ENCODE results near the gene GRB2. TPM values are rescaled to one million over a fixed set of nuclear protein-coding genes. Genes with fewer than 3 reads are reported as not detected.
"Not testable (repeated sequence)": the region's sequence is repeated elsewhere in the genome, so short reads cannot be mapped to it uniquely, and the experiment has no call there.

The GRB2 gene
- total RNA-seq: 61.8 to 67.8 TPM (median 66.3 TPM) in 3 replicates

- peak within 1 kb of the TSS; percentile 96 for H3K27ac Mint-ChIP-seq
- TF ChIP-seq, protein P1, sequence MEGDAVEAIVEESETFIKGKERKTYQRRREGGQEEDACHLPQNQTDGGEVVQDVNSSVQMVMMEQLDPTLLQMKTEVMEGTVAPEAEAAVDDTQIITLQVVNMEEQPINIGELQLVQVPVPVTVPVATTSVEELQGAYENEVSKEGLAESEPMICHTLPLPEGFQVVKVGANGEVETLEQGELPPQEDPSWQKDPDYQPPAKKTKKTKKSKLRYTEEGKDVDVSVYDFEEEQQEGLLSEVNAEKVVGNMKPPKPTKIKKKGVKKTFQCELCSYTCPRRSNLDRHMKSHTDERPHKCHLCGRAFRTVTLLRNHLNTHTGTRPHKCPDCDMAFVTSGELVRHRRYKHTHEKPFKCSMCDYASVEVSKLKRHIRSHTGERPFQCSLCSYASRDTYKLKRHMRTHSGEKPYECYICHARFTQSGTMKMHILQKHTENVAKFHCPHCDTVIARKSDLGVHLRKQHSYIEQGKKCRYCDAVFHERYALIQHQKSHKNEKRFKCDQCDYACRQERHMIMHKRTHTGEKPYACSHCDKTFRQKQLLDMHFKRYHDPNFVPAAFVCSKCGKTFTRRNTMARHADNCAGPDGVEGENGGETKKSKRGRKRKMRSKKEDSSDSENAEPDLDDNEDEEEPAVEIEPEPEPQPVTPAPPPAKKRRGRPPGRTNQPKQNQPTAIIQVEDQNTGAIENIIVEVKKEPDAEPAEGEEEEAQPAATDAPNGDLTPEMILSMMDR (IDR thresholded peaks at IDR 0.05; ENCODE audit: unreplicated experiment): no peak
These were observed at the start of gene GRB2 for GRCh38 chr17:75405365-75406221. Gene GRB2, minus strand, starts transcription at chr17:75405678. Its CDS starts 12,050 bp downstream, at chr17:75393628.

GRCh38 chr17:75454672-75455071 lies 49.2 kb upstream of the GRB2 start:
- H3K9me3 Mint-ChIP-seq; DNase-seq (ENCODE audit: low spot score in 2 of 2, unreplicated experiment in 2 of 2); H3K27me3 Mint-ChIP-seq (ENCODE audit: low read depth); H3K4me3 Mint-ChIP-seq; H3K36me3 Mint-ChIP-seq: not testable (repeated sequence)
- peak overlapping the region; percentile 9 for H3K27ac Mint-ChIP-seq
- H3K4me1 Mint-ChIP-seq: peaks cover 30% of the 10 kb centered on the region

More at GRCh38 chr17:75405365-75406221, at the start of gene GRB2:
- Mint-ChIP-seq H3K36me3 (no peaks in the 10 kb centered on the region), H3K9me3 (no peaks in the 10 kb centered on the region), H3K4me3 (peak within 1 kb of the TSS; percentile 85), H3K27me3 (ENCODE audit: low read depth) (peaks cover 14% of the 10 kb centered on the region), H3K4me1 (peaks cover 15% of the 10 kb centered on the region)
- DNase-seq (ENCODE audit: low spot score in 2 of 2, unreplicated experiment in 2 of 2): peak; percentile 100

- no peaks in the 10 kb centered on the region for H3K9me3 Mint-ChIP-seq
- H3K36me3 Mint-ChIP-seq: no peaks in the 10 kb centered on the region
- H3K4me1 Mint-ChIP-seq: peaks cover 29% of the 10 kb centered on the region
- no peak for DNase-seq (ENCODE audit: low spot score in 2 of 2, unreplicated experiment in 2 of 2)
- TF ChIP-seq, protein P1 (IDR thresholded peaks at IDR 0.05; ENCODE audit: unreplicated experiment): no peak
- peak overlapping the region; percentile 9 for H3K27ac Mint-ChIP-seq
- H3K27me3 Mint-ChIP-seq (ENCODE audit: low read depth): no peaks in the 10 kb centered on the region
- H3K4me3 Mint-ChIP-seq: no peak overlapping the region
These were observed 48.7 kb upstream of the GRB2 start for GRCh38 chr17:75454193-75454592.

DNA sequence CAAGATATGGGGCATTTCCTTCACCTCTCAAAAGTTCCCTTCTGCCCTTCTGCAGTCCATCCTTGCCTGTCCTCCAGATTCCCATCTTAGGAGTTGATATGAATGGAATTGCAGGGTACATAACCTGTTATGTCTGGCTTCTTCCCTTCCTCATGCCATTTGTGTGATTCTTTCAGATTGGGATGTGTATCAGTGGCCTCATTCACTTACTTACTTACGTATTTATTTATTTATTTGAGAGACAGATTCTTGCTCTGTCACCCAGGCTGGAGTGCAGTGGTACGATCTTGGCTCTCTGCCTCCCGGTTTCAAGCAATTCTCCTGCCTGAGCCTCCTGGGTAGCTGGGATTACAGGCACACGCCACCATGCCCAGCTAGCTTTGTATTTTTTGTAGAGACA lies 44.8 kb upstream of the GRB2 start:
- no peak for DNase-seq (ENCODE audit: low spot score in 2 of 2, unreplicated experiment in 2 of 2)
- Mint-ChIP-seq H3K27me3 (ENCODE audit: low read depth) (no peaks in the 10 kb centered on the region), H3K27ac (no peak overlapping the region), H3K9me3 (no peaks in the 10 kb centered on the region), H3K36me3 (no peaks in the 10 kb centered on the region), H3K4me1 (peaks cover 11% of the 10 kb centered on the region), H3K4me3 (no peak overlapping the region)
- TF ChIP-seq, protein P1 (IDR thresholded peaks at IDR 0.05; ENCODE audit: unreplicated experiment): no peak

DNA sequence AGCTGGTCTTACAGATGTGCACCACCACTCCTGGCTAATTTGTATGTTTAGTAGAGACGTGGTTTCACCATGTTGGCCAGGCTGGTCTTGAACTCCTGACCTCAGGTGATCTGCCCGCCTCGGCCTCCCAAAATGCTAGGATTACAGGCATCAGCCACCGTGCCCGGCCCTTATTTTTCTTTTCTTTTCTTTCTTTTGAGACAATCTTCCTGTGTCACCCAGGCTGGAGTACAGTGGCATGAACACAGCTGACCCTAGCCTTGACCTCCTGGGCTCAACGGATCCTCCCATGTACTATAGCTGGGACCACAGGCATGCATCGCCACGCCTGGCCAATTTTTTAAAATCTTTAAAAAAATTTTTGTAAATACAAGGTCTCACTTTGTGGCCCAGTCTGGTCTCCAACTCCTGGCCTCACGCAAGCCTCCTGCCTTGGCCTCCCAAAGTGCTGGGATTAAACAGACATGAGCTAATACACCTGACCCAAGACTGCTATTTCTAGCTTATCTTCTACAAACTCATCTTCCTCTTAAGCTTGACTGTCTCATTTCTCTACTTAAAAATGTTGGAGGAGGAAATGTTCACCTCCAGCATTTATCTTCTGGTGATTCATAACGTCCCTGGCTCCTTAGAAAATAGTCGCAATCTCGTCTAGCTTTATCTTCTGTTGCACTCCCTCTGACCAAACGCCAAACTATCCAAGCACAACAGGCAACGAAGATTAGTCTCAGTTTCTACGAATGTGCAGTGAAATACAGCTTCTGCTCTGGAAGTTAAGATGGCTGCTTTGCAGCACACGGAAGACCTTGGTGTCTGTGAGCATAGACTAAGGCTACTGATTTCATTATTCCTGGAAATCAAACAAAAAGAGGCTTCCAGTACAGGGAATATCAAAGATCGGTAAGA lies 42.7 kb upstream of the GRB2 start:
- Mint-ChIP-seq H3K9me3 (no peaks in the 10 kb centered on the region), H3K4me3 (no peak overlapping the region), H3K36me3 (no peaks in the 10 kb centered on the region), H3K27ac (peak overlapping the region; percentile 44), H3K27me3 (ENCODE audit: low read depth) (no peaks in the 10 kb centered on the region), H3K4me1 (peaks cover 7% of the 10 kb centered on the region)
- no peak for DNase-seq (ENCODE audit: low spot score in 2 of 2, unreplicated experiment in 2 of 2)
- TF ChIP-seq, protein P1 (IDR thresholded peaks at IDR 0.05; ENCODE audit: unreplicated experiment): no peak

- H3K4me1 Mint-ChIP-seq; H3K27ac Mint-ChIP-seq; H3K27me3 Mint-ChIP-seq (ENCODE audit: low read depth); H3K36me3 Mint-ChIP-seq; H3K9me3 Mint-ChIP-seq; DNase-seq (ENCODE audit: low spot score in 2 of 2, unreplicated experiment in 2 of 2); H3K4me3 Mint-ChIP-seq: not testable (repeated sequence)
These were observed 40.4 kb upstream of the GRB2 start for GRCh38 chr17:75445896-75446295.

Data from mesothelial cell of epicardium (in vitro differentiated cells).